Activated T-cell treated with anti-CD3 and anti-CD28 coated beads, Interleukin-2, amount 50 U/mL, for 4 hours (primary cell): ENCODE measurements around the gene ARHGAP1. TPM values are rescaled to one million over a fixed set of nuclear protein-coding genes. Genes with fewer than 3 reads are reported as not detected.

Source experiments
- ATAC-seq, 2 donors: fragments of 200-7000 bp; cut with Tn5 transposase; one replicate each; pipeline ENCODE4 v1.10.0; 2021
- DNase-seq: peaks from one replicate; pipeline ENCODE4 v3.0.0-alpha.2; 2020
- H3K27me3 Mint-ChIP-seq: one replicate; pipeline ENCODE4 v1.8.0; 2021; ENCODE audit warnings: low read depth, mixed read lengths
- H3K36me3 Mint-ChIP-seq: one replicate; pipeline ENCODE4 v1.8.0; 2022; ENCODE audit warnings: mixed read lengths; ENCODE audit not compliant: insufficient read depth
- H3K4me1 Mint-ChIP-seq: one replicate; pipeline ENCODE4 v1.8.0; 2021; ENCODE audit warnings: low read depth, mixed read lengths
- H3K4me3 Mint-ChIP-seq: one replicate; pipeline ENCODE4 v1.8.0; 2021; ENCODE audit warnings: mild to moderate bottlenecking, moderate library complexity, mixed read lengths
- H3K9me3 Mint-ChIP-seq: one replicate; pipeline ENCODE4 v1.8.0; 2021; ENCODE audit warnings: mixed read lengths
- total RNA-seq, 3 donors: library from RNA; stranded (reverse); gene quantifications; one replicate each; pipeline ENCODE4 v1.2.1, GENCODE V29; 2021

Gene ARHGAP1
- total RNA-seq, 3 donors from 2014 or later, result 52.9 to 63.8 (median 53.4) TPM

DNA sequence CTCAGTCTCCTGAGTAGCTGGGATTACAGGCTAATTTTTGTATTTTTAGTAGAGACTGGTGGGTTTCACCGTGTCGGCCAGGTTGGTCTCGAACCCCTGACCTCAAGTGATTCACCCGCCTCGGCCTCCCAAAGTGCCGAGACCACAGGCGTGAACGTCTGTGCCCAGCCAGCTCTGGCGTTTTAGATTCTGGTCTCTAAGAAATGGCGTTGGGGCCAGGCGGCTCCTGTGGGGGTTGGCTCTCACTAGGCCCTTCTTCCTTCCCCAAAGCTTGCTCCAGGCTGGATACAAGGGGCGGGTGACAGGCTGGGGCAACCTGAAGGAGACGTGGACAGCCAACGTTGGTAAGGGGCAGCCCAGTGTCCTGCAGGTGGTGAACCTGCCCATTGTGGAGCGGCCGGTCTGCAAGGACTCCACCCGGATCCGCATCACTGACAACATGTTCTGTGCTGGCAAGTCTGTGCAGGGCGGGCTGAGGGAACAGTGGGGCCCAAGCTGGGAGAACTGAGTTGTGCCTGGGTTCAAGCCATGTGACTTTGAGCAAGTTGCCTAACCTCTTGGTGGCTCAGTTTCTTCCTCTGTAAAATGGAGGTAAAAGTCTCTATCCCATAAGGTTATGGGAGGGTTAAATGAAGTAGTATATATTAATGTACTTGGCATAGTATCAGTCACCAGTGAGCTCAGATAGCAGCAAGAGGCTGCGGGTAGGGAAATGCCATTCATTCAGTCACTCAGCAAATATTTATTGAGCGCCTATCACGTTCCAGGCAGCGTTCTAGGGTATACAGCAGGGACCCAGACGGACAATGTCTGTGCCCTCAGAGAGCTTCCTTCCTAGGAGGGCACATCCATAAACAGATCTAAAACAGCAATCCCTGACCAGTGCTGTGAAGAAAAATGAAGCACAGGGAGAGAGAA lies 28.9 kb upstream of the ARHGAP1 start:
- Mint-ChIP-seq H3K36me3 (no peaks in the 10 kb centered on the region), H3K9me3 (no peaks in the 10 kb centered on the region), H3K4me1 (no peaks in the 10 kb centered on the region), H3K27me3 (no peaks in the 10 kb centered on the region), H3K4me3 (no peak overlapping the region)
- no peak for DNase-seq
- no peak for ATAC-seq

DNA sequence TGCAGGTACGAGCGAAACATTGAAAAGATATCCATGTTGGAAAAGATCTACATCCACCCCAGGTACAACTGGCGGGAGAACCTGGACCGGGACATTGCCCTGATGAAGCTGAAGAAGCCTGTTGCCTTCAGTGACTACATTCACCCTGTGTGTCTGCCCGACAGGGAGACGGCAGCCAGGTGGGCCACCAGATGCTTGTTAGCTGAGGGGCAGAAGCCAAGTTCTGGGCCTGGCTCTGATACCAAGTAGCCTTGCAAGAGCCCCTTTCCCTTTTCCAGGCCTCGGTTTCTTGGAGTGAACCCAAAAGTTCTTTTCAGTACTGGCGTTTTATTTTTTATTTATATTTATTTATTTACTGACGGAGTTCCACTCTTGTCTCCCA lies 28.2 kb upstream of the ARHGAP1 start:
- H3K4me1 Mint-ChIP-seq, result no peaks in the 10 kb centered on the region
- DNase-seq (no peak), ATAC-seq (no peak)
- no peaks in the 10 kb centered on the region for H3K27me3 Mint-ChIP-seq
- H3K4me3 Mint-ChIP-seq, result no peak overlapping the region
- no peaks in the 10 kb centered on the region for H3K9me3 Mint-ChIP-seq
- H3K36me3 Mint-ChIP-seq, result no peaks in the 10 kb centered on the region

DNA sequence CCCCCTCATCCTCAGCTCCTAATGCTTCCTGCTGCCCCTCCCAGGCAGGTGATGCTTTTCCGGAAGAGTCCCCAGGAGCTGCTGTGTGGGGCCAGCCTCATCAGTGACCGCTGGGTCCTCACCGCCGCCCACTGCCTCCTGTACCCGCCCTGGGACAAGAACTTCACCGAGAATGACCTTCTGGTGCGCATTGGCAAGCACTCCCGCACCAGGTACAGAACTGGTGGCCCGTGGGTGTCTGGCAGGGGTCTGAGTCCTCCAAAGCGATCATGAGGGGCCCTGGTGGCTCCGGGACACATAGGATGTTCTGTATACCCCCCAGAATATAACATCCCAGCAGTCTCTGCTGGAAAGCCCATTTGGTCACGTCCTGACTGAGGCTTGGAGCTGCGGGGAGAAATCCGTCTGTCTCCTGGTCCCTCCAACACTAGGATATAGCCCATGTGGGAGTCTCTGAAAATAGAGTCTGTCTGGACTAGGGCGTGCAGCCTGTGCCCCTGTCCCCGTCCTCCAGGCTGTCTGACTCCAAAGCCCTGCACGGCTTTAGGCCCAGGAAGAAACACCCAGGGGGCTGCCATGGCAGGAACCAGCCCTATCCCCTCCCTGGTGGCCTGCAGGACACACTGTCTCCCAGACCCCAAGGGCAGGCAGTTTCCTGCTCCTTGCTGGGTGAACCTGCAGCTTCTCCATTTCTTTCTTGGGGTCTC lies 27.7 kb upstream of the ARHGAP1 start:
- ATAC-seq, result no peak
- Mint-ChIP-seq H3K4me3 (no peak overlapping the region), H3K4me1 (no peaks in the 10 kb centered on the region), H3K36me3 (no peaks in the 10 kb centered on the region), H3K27me3 (no peaks in the 10 kb centered on the region), H3K9me3 (no peaks in the 10 kb centered on the region)
- no peak for DNase-seq

DNA sequence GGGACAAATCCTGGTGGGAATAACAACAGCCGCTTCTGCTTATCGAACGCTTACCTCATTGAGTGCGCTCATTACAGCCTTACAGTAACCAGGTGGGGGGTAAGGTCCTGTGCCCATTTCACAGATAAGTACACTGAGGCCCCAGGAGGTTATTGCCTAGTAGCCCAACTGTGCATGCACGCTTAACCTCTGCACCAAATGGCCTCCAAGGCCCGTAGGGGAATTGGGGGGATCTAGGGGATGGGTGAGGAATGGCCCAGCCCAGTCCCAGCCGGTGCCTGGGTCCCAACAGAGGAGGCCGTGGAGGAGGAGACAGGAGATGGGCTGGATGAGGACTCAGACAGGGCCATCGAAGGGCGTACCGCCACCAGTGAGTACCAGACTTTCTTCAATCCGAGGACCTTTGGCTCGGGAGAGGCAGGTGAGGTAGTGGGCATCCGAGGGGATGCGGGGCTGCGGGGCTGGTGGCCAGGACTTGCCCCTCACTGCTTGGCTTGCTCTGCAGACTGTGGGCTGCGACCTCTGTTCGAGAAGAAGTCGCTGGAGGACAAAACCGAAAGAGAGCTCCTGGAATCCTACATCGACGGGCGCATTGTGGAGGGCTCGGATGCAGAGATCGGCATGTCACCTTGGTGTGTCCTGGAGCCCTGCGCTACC lies 25.9 kb upstream of the ARHGAP1 start:
- ATAC-seq, result no peak
- DNase-seq, result no peak
- Mint-ChIP-seq H3K9me3 (no peaks in the 10 kb centered on the region), H3K4me1 (no peaks in the 10 kb centered on the region), H3K36me3 (no peaks in the 10 kb centered on the region), H3K27me3 (no peaks in the 10 kb centered on the region), H3K4me3 (no peak overlapping the region)

DNA sequence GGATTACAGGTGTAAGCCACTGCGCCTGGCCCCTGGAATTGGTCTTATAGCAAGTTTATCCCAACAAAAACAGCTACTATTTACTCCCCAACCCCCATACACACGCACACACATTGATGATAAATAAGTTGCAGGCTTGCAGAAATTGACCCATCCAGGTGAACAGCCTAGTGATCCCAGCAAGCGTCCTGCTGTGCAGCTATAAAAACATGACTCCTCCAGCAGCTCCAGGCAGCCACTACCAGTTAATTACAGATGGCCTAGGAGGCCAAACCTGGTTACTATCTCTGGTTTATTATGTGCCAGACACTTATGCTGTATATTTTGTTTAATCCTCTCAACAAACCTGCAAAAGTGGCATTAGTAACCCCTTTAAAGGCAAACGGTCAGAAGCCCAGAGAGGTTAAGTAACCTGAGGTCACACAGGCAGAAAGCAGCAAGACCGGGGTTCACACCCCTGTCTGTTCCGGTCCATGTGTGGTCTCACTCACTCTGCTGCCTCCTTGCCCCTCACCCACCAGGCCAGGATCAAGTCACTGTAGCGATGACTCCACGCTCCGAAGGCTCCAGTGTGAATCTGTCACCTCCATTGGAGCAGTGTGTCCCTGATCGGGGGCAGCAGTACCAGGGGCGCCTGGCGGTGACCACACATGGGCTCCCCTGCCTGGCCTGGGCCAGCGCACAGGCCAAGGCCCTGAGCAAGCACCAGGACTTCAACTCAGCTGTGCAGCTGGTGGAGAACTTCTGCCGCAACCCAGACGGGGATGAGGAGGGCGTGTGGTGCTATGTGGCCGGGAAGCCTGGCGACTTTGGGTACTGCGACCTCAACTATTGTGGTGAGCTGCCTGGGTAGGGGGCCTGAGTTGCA lies 25.2 kb upstream of the ARHGAP1 start:
- ATAC-seq (no peak), DNase-seq (no peak)
- Mint-ChIP-seq H3K27me3 (no peaks in the 10 kb centered on the region), H3K36me3 (no peaks in the 10 kb centered on the region), H3K9me3 (no peaks in the 10 kb centered on the region), H3K4me3 (no peak overlapping the region), H3K4me1 (no peaks in the 10 kb centered on the region)

DNA sequence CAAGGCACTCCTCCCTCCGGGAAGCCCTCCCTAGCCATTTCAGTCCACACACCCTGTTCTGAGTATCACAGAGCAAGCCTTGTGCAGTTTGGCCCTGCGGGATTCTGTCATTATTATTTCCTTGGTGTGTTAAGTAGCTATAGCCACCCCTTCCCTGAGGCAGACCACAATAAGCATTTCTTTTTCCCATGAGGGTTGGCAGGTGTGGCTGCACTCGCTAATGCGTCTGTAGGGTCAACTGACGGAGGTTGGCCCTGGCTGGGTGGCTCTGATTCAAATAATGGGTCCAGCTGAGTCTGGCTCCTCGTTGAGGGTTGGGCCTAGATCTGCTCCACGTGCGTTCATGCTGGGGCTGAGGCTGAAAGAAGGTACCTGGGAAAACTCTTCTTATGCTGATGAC lies 23.7 kb upstream of the ARHGAP1 start:
- H3K36me3 Mint-ChIP-seq, result no peaks in the 10 kb centered on the region

DNA sequence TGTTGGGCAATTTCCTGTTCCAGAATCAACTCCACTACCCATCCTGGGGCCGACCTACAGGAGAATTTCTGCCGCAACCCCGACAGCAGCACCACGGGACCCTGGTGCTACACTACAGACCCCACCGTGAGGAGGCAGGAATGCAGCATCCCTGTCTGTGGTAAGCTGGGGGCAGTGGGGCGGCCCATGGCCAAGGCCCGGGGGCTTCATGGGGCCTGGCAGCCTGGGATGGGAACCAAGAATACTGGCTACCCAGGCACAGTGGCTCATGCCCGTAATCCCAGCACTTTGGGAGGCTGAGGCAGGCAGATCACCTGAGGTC lies 22.9 kb upstream of the ARHGAP1 start:
- peaks cover 4% of the 10 kb centered on the region for H3K4me1 Mint-ChIP-seq
- DNase-seq (no peak), ATAC-seq (no peak)
- H3K9me3 Mint-ChIP-seq, result no peaks in the 10 kb centered on the region
- no peaks in the 10 kb centered on the region for H3K36me3 Mint-ChIP-seq
- no peaks in the 10 kb centered on the region for H3K27me3 Mint-ChIP-seq
- H3K4me3 Mint-ChIP-seq, result no peak overlapping the region

More for the DNA sequence above, 23.7 kb upstream of the ARHGAP1 start:
- no peaks in the 10 kb centered on the region for H3K27me3 Mint-ChIP-seq
- no peak overlapping the region for H3K4me3 Mint-ChIP-seq
- H3K4me1 Mint-ChIP-seq, result no peaks in the 10 kb centered on the region
- no peak for ATAC-seq
- H3K9me3 Mint-ChIP-seq, result no peaks in the 10 kb centered on the region
- DNase-seq, result no peak

DNA sequence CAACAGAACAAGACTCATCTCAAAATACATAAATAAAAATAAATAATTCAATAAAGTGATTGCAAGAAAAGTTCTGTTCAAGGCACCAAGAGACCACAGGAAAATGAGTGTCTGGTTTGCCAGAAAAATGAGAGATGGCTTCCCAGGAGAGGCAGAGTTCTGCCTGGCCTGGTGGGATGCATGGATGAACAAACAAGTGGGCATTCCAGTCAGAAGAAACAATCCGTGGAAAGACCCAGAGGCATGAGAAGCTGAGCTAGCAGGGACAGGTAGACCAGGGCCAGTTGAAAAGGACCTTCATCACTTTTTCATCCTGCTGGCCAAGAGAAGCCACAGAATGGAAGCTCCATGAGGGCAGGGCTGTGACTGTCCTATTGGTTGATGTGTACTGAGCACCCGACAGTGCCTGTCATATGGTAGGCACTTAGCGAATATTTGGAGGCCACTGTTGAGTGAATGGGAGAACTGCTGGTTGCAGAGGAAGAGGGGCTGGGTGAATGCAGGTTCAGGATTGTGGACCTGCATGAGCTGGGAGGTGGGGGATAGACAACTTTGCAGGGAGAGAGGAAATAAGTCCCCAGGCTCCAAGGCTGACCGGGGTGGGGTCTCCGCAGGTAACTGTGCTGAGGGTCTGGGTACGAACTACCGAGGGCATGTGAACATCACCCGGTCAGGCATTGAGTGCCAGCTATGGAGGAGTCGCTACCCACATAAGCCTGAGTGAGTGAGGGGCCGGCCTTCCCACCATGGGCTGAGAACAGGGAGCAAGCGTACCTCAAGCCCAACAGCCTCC lies 22.3 kb upstream of the ARHGAP1 start:
- no peak for ATAC-seq
- Mint-ChIP-seq H3K36me3 (no peaks in the 10 kb centered on the region), H3K4me3 (no peak overlapping the region), H3K4me1 (peaks cover 7% of the 10 kb centered on the region), H3K27me3 (no peaks in the 10 kb centered on the region), H3K9me3 (no peaks in the 10 kb centered on the region)
- DNase-seq, result no peak

DNA sequence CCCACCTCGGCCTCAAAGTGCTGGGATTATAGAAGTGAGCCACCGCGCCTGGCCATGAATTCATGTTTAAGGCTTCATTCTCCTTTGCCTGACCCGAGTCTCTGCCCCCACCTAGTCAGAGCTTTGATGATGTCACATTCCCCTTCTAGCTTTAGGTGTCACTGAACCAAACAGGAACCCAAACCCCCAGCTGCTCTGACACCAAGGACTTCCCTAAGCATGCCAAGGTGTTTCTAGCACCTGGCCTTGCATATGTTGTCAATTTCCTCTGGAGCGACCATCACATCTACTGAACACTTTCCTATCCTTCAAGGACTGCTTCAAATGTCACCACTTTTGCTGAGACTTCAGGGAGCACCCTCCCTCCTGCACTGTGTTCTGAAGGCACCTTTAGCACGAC lies 20.9 kb upstream of the ARHGAP1 start:
- no peak overlapping the region for H3K4me3 Mint-ChIP-seq
- ATAC-seq (no peak), DNase-seq (no peak)
- no peaks in the 10 kb centered on the region for H3K27me3 Mint-ChIP-seq
- peaks cover 7% of the 10 kb centered on the region for H3K4me1 Mint-ChIP-seq
- H3K36me3 Mint-ChIP-seq, result no peaks in the 10 kb centered on the region
- H3K9me3 Mint-ChIP-seq, result no peaks in the 10 kb centered on the region

DNA sequence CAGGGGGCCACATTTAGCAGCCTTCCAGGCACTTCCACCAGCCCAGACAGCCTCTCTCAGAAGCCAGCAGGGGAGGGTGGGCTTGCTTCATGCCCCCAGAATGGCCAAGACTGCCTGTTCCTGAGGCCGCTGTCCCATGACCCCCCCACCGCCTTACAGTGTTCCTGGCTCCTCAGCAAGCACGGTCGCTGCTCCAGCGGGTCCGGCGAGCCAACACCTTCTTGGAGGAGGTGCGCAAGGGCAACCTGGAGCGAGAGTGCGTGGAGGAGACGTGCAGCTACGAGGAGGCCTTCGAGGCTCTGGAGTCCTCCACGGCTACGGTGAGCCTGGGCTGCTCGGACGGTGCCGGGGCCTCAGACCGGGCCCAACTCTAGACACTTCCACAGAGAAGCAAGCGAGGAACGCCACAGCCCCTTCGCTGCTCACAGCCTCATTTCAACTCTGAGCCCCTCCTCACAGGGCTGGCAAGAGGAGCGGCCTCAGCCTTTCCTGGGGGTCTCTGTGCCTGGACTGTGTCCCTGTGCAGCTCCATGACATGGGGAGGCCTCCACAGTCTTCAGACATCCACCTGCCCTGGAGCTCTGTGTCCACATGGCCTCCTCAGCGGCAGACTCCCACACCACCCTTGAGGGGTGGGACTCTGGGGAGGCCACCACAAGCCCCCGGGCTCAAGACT lies 19.3 kb upstream of the ARHGAP1 start:
- ATAC-seq (no peak), DNase-seq (no peak)
- H3K4me3 Mint-ChIP-seq, result no peak overlapping the region
- no peaks in the 10 kb centered on the region for H3K36me3 Mint-ChIP-seq
- H3K4me1 Mint-ChIP-seq, result peaks cover 7% of the 10 kb centered on the region
- H3K9me3 Mint-ChIP-seq, result no peaks in the 10 kb centered on the region
- H3K27me3 Mint-ChIP-seq, result no peaks in the 10 kb centered on the region

DNA sequence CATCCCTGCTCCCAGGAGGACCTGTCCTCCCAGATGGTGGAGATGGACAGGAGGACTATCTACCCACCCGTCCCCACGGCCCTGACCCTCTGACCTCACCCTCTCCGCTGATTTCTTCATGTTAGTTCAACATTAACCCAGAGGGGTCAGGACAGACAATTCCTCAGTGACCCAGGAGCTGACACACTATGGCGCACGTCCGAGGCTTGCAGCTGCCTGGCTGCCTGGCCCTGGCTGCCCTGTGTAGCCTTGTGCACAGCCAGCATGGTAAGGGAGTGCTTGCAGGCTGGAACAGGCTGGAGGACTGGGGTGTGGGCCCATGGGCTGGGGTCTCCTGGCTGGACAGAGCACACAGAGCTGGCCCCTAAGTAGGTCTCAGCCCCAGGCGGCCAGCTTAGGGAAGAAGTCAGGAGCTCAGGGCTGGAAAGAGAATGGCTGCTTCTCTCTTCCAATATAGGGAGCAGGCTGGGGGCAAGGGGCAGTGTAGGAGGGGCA lies 18.7 kb upstream of the ARHGAP1 start, which contains the start of gene F2:
F2 (plus strand) TSS at position 166 of the 495 bp plus-strand sequence; CDS start at position 189, 23 bp downstream.
- Mint-ChIP-seq H3K36me3 (no peaks in the 10 kb centered on the region), H3K4me1 (peaks cover 7% of the 10 kb centered on the region), H3K9me3 (no peaks in the 10 kb centered on the region), H3K27me3 (no peaks in the 10 kb centered on the region), H3K4me3 (no peak within 1 kb of the TSS)
- no peak for ATAC-seq
- no peak for DNase-seq

DNA sequence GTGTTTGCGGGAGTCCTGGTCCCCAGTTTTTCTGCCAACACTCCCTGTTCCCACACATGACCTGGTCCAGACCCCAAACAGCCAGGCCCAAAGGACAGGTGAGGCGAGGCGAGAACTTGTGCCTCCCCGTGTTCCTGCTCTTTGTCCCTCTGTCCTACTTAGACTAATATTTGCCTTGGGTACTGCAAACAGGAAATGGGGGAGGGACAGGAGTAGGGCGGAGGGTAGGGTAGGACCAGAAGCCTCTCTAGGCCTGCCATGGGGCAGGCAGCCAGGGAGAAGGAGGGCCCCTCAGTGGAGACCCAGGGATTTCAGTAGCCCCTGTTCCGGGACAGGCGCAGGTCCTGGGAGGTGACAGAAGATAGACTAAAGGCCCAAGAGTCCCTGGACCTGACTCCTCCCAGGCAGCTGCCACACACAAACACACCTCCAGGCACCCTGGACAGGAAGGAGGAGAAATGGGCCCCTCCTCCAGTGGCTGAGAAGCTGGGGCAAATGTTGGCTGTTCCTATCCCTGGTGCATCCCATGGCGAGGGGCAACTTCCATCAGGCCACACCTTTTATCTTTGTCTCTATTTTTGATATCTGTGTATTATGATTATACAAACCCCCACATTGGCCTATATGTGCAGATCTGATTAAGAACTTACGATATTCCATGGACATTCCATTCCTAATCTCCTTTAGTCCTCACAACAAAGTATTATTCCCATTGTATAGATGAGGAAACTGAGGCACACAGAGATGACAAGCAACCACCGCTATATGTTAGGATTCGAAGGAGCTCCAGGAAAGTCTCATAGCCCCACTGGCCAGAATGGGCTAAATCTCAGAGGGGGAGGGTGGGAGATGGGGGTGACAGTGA lies 18.0 kb upstream of the ARHGAP1 start:
- ATAC-seq, result no peak
- no peak overlapping the region for H3K4me3 Mint-ChIP-seq
- H3K36me3 Mint-ChIP-seq, result no peaks in the 10 kb centered on the region
- peaks cover 7% of the 10 kb centered on the region for H3K4me1 Mint-ChIP-seq
- H3K9me3 Mint-ChIP-seq, result no peaks in the 10 kb centered on the region
- DNase-seq, result no peak
- no peaks in the 10 kb centered on the region for H3K27me3 Mint-ChIP-seq
